MM.1S (cell line): ENCODE results near the gene FAP.

Source experiments
- DNase-seq: peaks from one replicate; pipeline ENCODE4 v3.0.0-alpha.2; 2015
- H2AFZ ChIP-seq: fragments of 300-600 bp; sonication (generic); 2 replicates; pipeline ENCODE4 v1.6.0; 2016; ENCODE audit warnings: antibody characterized with exemption, low read length
- H3F3A ChIP-seq: fragments of 300-600 bp; sonication (generic); 2 replicates; pipeline ENCODE4 v1.6.1; 2016; ENCODE audit warnings: mild to moderate bottlenecking, antibody characterized with exemption, low read length, moderate library complexity, mixed read lengths; ENCODE audit not compliant: insufficient read depth
- H3K27ac ChIP-seq: fragments of 300-600 bp; sonication (generic); 2 replicates; pipeline ENCODE4 v1.5.1; 2016; ENCODE audit warnings: mild to moderate bottlenecking, low read length
- H3K27me3 ChIP-seq: fragments of 300-600 bp; sonication (generic); replicated peaks from 2 replicates; pipeline ENCODE4 v1.6.0; 2016; ENCODE audit warnings: low read length; ENCODE audit not compliant: insufficient read depth
- H3K36me3 ChIP-seq: fragments of 300-600 bp; sonication (generic); replicated peaks from 2 replicates; pipeline ENCODE4 v1.6.1; 2016; ENCODE audit warnings: mild to moderate bottlenecking, low read length, mixed read lengths; ENCODE audit not compliant: insufficient read depth
- H3K4me1 ChIP-seq: fragments of 300-600 bp; sonication (generic); 2 replicates; pipeline ENCODE4 v1.6.1; 2016; ENCODE audit warnings: low read length, mixed read lengths
- H3K4me2 ChIP-seq: fragments of 300-600 bp; sonication (generic); 2 replicates; pipeline ENCODE4 v1.6.0; 2016; ENCODE audit warnings: low read depth, low read length
- H3K4me3 ChIP-seq: fragments of 300-600 bp; sonication (generic); 2 replicates; pipeline ENCODE4 v1.5.1; 2016; ENCODE audit warnings: low read length, mixed read lengths
- H3K79me2 ChIP-seq: fragments of 300-600 bp; sonication (generic); 2 replicates; pipeline ENCODE4 v1.6.1; 2016; ENCODE audit warnings: mixed run types, low read length, mixed read lengths
- H3K9ac ChIP-seq: fragments of 300-600 bp; sonication (generic); 2 replicates; pipeline ENCODE4 v1.6.1; 2016; ENCODE audit warnings: low read length, mixed read lengths
- H3K9me2 ChIP-seq: fragments of 300-600 bp; sonication (generic); replicated peaks from 2 replicates; pipeline ENCODE4 v1.6.1; 2016; ENCODE audit warnings: mild to moderate bottlenecking, low read length, mixed read lengths; ENCODE audit not compliant: insufficient read depth
- H3K9me3 ChIP-seq: fragments of 300-600 bp; sonication (generic); replicated peaks from 2 replicates; pipeline ENCODE4 v1.6.1; 2016; ENCODE audit warnings: mild to moderate bottlenecking, low read length, mixed read lengths; ENCODE audit not compliant: insufficient read depth
- H4K20me1 ChIP-seq: fragments of 300-600 bp; sonication (generic); 2 replicates; pipeline ENCODE4 v1.6.1; 2016; ENCODE audit warnings: mild to moderate bottlenecking, low read length, moderate library complexity, mixed read lengths; ENCODE audit not compliant: insufficient read depth
- EZH2 ChIP-seq: fragments of 300-600 bp; sonication (generic); optimal IDR thresholded peaks from 2 replicates; pipeline ENCODE3; 2017; ENCODE audit warnings: low read depth, mild to moderate bottlenecking, antibody characterized with exemption, low read length, mixed read lengths
- EZH2phosphoT487 ChIP-seq: fragments of 300-600 bp; sonication (generic); IDR thresholded peaks from 2 replicates; pipeline ENCODE4 v1.6.1; 2018; ENCODE audit warnings: antibody characterized with exemption, low read length
- TF ChIP-seq, protein P1 (sequence below): fragments of 300-600 bp; sonication (generic); IDR thresholded peaks from 2 replicates; pipeline ENCODE4 v1.5.1; 2016; ENCODE audit warnings: antibody characterized with exemption, low read length, mixed read lengths

FAP gene

GRCh38 chr2:162234620-162235462 lies 8.4 kb downstream of the FAP start:
- H3K36me3 ChIP-seq = no peaks in the 10 kb centered on the region
- H3K9ac ChIP-seq = no peak overlapping the region
- H3K27me3 ChIP-seq = no peaks in the 10 kb centered on the region
- no peaks in the 10 kb centered on the region for H3K79me2 ChIP-seq
- DNase-seq = no peak
- H3F3A ChIP-seq = no peaks in the 10 kb centered on the region
- H3K4me2 ChIP-seq = no peak overlapping the region
- H4K20me1 ChIP-seq = no peaks in the 10 kb centered on the region
- no peaks in the 10 kb centered on the region for H3K9me2 ChIP-seq
- H2AFZ ChIP-seq = no peak overlapping the region
- H3K4me1 ChIP-seq = no peaks in the 10 kb centered on the region
- no peak overlapping the region for H3K4me3 ChIP-seq
- no peak overlapping the region for H3K27ac ChIP-seq
- TF ChIP-seq EZH2 (no peak), EZH2phosphoT487 (no peak)
- TF ChIP-seq, protein P1, sequence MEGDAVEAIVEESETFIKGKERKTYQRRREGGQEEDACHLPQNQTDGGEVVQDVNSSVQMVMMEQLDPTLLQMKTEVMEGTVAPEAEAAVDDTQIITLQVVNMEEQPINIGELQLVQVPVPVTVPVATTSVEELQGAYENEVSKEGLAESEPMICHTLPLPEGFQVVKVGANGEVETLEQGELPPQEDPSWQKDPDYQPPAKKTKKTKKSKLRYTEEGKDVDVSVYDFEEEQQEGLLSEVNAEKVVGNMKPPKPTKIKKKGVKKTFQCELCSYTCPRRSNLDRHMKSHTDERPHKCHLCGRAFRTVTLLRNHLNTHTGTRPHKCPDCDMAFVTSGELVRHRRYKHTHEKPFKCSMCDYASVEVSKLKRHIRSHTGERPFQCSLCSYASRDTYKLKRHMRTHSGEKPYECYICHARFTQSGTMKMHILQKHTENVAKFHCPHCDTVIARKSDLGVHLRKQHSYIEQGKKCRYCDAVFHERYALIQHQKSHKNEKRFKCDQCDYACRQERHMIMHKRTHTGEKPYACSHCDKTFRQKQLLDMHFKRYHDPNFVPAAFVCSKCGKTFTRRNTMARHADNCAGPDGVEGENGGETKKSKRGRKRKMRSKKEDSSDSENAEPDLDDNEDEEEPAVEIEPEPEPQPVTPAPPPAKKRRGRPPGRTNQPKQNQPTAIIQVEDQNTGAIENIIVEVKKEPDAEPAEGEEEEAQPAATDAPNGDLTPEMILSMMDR = no peak
- no peaks in the 10 kb centered on the region for H3K9me3 ChIP-seq

- H3K36me3 ChIP-seq = no peaks in the 10 kb centered on the region
- H3K79me2 ChIP-seq = no peaks in the 10 kb centered on the region
- H3K9me3 ChIP-seq = no peaks in the 10 kb centered on the region
- TF ChIP-seq, protein P1 = no peak
- TF ChIP-seq EZH2phosphoT487 (no peak), EZH2 (no peak)
- H2AFZ ChIP-seq = no peak overlapping the region
- no peaks in the 10 kb centered on the region for H3F3A ChIP-seq
- no peaks in the 10 kb centered on the region for H3K27me3 ChIP-seq
- no peak overlapping the region for H3K4me2 ChIP-seq
- no peak overlapping the region for H3K27ac ChIP-seq
- H3K4me1 ChIP-seq = no peaks in the 10 kb centered on the region
- H3K9ac ChIP-seq = no peak overlapping the region
- no peak for DNase-seq
- no peaks in the 10 kb centered on the region for H3K9me2 ChIP-seq
- no peak overlapping the region for H3K4me3 ChIP-seq
- H4K20me1 ChIP-seq = no peaks in the 10 kb centered on the region
Observed at GRCh38 chr2:162233197-162233596, 10.0 kb downstream of the FAP start.

GRCh38 chr2:162232671-162233070 lies 10.6 kb downstream of the FAP start:
- no peaks in the 10 kb centered on the region for H4K20me1 ChIP-seq
- H3K27ac ChIP-seq = no peak overlapping the region
- no peaks in the 10 kb centered on the region for H3K4me1 ChIP-seq
- no peak overlapping the region for H3K9ac ChIP-seq
- no peak overlapping the region for H2AFZ ChIP-seq
- no peaks in the 10 kb centered on the region for H3F3A ChIP-seq
- TF ChIP-seq EZH2phosphoT487 (no peak), EZH2 (no peak)
- TF ChIP-seq, protein P1 = no peak
- H3K79me2 ChIP-seq = no peaks in the 10 kb centered on the region
- no peaks in the 10 kb centered on the region for H3K9me3 ChIP-seq
- H3K27me3 ChIP-seq = no peaks in the 10 kb centered on the region
- no peaks in the 10 kb centered on the region for H3K9me2 ChIP-seq
- H3K4me2 ChIP-seq = no peak overlapping the region
- H3K36me3 ChIP-seq = no peaks in the 10 kb centered on the region
- no peak overlapping the region for H3K4me3 ChIP-seq
- DNase-seq = no peak
